Thymus (tissue), 11 donors: ENCODE data around the gene SSU72. TPM values are rescaled to one million over a fixed set of nuclear protein-coding genes. Genes with fewer than 3 reads are reported as not detected.

Experiments
- DNase-seq, 9 donors: peaks; one replicate each; pipeline ENCODE4 v3.0.0-alpha.2; 2013; ENCODE audit warnings: low spot score in 9 of 9, low read depth in 6 of 9, missing footprints in 1 of 9
- H3K27ac ChIP-seq, 2 donors: one replicate each; pipeline ENCODE4 v1.5.1; 2013; ENCODE audit warnings: control low read depth in 1 of 2, low read depth in 1 of 2, low read length in 1 of 2, mild to moderate bottlenecking in 1 of 2, moderate library complexity in 1 of 2
- H3K27me3 ChIP-seq, 2 donors: one replicate each; pipeline ENCODE4 v1.5.1; 2013; ENCODE audit warnings: low read length in 1 of 2; ENCODE audit not compliant: control insufficient read depth in 2 of 2, insufficient read depth in 1 of 2
- H3K36me3 ChIP-seq, 2 donors: one replicate each; pipeline ENCODE4 v1.5.1; 2013; ENCODE audit warnings: low read length in 1 of 2, mild to moderate bottlenecking in 1 of 2, moderate library complexity in 1 of 2; ENCODE audit not compliant: control insufficient read depth in 2 of 2, insufficient read depth in 2 of 2
- H3K4me1 ChIP-seq, 2 donors: one replicate each; pipeline ENCODE4 v1.5.1; 2013; ENCODE audit warnings: low read length in 2 of 2; ENCODE audit not compliant: control insufficient read depth in 2 of 2, insufficient read depth in 2 of 2
- H3K4me3 ChIP-seq, 2 donors: one replicate each; pipeline ENCODE4 v1.5.1; 2013; ENCODE audit warnings: low read length in 2 of 2, control low read depth in 1 of 2, mild to moderate bottlenecking in 1 of 2
- H3K9me3 ChIP-seq, 2 donors: one replicate each; pipeline ENCODE4 v1.5.1; 2013; ENCODE audit warnings: low read length in 1 of 2, mild to moderate bottlenecking in 1 of 2; ENCODE audit not compliant: control insufficient read depth in 2 of 2, insufficient read depth in 1 of 2
- WGBS: extraction: QIAGEN DNeasy Blood & Tissue Kit; methylation state at CpG from one replicate; pipeline ENCODE4 v1.1.7; 2013; 5-methylcytosine and 5-hydroxymethylcytosine counted together
- polyA plus RNA-seq: library from polyadenylated mRNA; stranded (reverse); fragments of 200-250 nt; gene quantifications from one replicate; pipeline ENCODE4 v1.2.3, GENCODE V29; 2013
- total RNA-seq: library from RNA; stranded (reverse); fragments of 120-200 nt; gene quantifications from one replicate; pipeline ENCODE4 v1.2.4, GENCODE V29; 2013
- donor health status: healthy.

SSU72 gene
- total and polyA plus RNA-seq, 2 donors: 47.8 to 109 TPM

- no peak for DNase-seq
- Histone ChIP-seq H3K4me3 (no peak overlapping the region), H3K27me3 (no peaks in the 10 kb centered on the region), H3K4me1 (peaks cover 9% of the 10 kb centered on the region in 2 donors), H3K9me3 (no peaks in the 10 kb centered on the region), H3K27ac (no peak overlapping the region), H3K36me3 (peaks cover 4 to 6% of the 10 kb centered on the region in 2 donors)
- 93% methylated on average over 16 of the region's 16 CpGs for WGBS
Measured at GRCh38 chr1:1620433-1621139, 45.9 kb upstream of the SSU72 start.

DNA sequence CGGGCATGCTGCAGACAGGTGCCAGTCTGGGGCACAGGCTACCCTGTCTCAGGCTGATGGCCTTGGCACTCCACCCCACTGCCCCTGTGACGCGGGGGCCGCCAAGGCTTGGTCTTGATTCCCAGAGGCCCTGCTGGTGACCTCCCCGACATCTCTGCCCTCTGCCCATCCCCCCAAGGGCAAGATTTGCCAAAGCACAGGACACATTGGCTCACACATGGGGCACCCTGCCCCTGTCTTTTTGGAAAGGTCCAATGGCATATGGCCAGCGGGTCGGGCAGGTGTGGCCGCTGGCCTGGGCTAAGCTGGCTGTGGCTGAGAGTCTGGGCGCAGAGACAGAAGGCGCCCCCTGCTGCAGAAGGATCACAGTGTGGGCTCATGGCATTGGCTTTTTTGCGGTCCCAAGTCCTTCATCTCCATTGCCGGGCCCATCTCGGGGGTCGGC is 45.3 kb upstream of the SSU72 start:
- no peak overlapping the region for H3K27ac ChIP-seq
- DNase-seq: no peak
- 98% methylated on average over 14 of the region's 14 CpGs for WGBS

DNA sequence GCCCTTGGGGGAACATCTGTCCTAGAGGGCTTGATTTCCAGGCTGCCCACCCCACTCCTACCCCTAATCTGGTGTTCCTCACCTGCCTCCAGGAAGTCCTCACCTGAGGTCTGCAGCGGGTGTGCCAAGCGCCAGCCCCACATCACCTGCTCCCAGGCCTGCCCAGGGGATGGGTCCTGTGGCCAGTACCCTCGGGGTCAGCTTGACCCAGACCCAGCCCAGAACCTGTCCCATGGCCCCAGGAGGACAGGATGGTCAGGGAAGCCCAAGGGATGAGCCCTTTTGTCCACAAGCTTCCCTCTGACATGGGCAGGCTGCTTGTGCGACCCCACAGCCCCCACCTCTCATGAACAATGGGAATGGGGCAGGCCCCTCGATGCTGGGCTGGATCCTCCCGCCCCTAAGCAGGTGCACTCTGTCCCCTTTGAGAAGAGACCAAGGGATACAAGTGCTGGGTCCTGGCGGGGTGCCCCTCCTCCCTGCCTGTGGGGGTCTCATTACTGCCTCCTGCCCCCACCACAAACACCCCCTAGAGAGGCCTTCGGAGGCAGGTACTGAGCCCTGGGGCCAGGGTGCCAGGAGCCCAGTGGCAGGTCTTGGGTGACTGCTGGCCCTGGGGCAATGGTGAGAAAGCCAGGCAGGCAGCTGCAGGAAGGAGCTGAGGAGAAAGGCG is 43.9 kb upstream of the SSU72 start:
- Histone ChIP-seq H3K4me1 (peaks cover 15 to 24% of the 10 kb centered on the region in 2 donors), H3K36me3 (peaks cover 4 to 6% of the 10 kb centered on the region in 2 donors), H3K27ac (no peak overlapping the region), H3K27me3 (no peaks in the 10 kb centered on the region), H3K9me3 (no peaks in the 10 kb centered on the region), H3K4me3 (no peak overlapping the region)
- no peak for DNase-seq
- 98% methylated on average over 9 of the region's 9 CpGs for WGBS

More for the DNA sequence above, 45.3 kb upstream of the SSU72 start:
- H3K4me1 ChIP-seq: peaks cover 9 to 10% of the 10 kb centered on the region in 2 donors
- H3K27me3 ChIP-seq: no peaks in the 10 kb centered on the region
- H3K36me3 ChIP-seq: peaks cover 4 to 6% of the 10 kb centered on the region in 2 donors
- no peak overlapping the region for H3K4me3 ChIP-seq
- no peaks in the 10 kb centered on the region for H3K9me3 ChIP-seq

DNA sequence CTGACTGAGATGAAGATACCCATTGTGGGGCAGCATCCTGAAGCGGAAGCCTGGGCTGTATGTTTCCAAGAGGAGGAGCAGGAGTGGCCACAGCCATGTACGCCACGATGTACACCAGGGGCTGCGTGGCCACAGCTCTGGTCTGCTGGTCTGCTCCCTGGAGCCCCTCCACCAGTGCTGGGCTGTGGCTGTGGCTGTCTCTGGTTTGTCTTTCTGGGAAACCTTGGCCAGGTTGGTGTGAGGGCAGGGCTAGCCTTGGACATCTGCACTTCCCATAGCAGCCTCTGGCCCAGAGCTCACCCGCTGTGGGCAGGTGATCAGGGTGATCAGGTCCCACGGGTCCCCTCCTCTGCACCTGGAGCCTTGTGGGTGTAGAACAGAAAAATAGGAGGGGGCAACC is 43.3 kb upstream of the SSU72 start:
- H3K27me3 ChIP-seq: no peaks in the 10 kb centered on the region

DNA sequence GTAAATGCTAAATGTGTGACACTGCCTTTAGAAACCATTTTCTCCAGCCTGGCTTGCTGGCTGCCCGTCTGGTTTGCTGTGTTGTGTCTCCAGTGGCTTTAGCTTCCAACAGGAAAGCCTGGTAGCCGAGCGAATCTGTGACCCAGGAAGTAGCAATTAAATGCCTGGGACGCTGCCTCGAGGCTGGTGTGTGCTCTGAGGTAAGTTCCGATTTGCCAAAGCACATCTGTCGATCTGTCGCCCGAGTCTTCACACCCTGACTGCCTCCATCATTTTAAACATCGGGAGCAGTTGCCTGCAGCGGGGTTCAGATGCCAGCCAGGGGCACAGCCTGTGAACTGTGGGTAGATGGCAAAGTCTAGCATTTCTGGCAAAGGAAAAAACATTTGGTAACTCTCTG is 42.9 kb upstream of the SSU72 start:
- Histone ChIP-seq H3K4me1 (peaks cover 15 to 26% of the 10 kb centered on the region in 2 donors), H3K27ac (no peak overlapping the region), H3K27me3 (no peaks in the 10 kb centered on the region), H3K4me3 (no peak overlapping the region), H3K9me3 (no peaks in the 10 kb centered on the region), H3K36me3 (peaks cover 4 to 6% of the 10 kb centered on the region in 2 donors)
- no peak for DNase-seq
- 98% methylated on average over 11 of the region's 11 CpGs for WGBS

More for the DNA sequence above, 43.3 kb upstream of the SSU72 start:
- peaks cover 4 to 6% of the 10 kb centered on the region in 2 donors for H3K36me3 ChIP-seq
- H3K27ac ChIP-seq: no peak overlapping the region
- no peaks in the 10 kb centered on the region for H3K9me3 ChIP-seq
- peaks cover 15 to 26% of the 10 kb centered on the region in 2 donors for H3K4me1 ChIP-seq
- H3K4me3 ChIP-seq: no peak overlapping the region
- WGBS: 99% methylated on average over 6 of the region's 6 CpGs
- no peak for DNase-seq

DNA sequence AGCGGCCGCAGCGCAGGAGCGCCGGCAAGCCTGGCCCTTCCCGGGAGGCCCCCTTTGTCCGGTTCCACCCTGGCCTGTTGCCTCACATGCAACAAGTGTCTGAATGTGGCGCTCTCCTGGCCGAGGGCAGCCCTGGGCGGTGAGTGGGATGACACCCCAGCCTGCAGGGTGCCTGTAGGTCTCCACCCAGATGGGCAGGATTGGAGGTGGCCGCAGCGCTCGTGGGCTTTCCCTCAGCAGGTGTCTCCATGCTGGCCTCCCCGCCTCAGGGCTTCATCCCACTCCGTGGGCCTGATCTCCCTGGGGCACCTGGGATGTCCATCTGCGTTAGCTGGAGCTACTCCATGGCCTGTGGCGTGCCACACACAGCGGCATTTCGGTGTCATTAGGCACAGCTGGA is 42.2 kb upstream of the SSU72 start:
- no peaks in the 10 kb centered on the region for H3K9me3 ChIP-seq
- H3K4me3 ChIP-seq: peak overlapping the region; percentile 42 to 97
- DNase-seq: no peak
- H3K36me3 ChIP-seq: peaks cover 4 to 6% of the 10 kb centered on the region in 2 donors
- 91% methylated on average over 19 of the region's 19 CpGs for WGBS
- H3K27me3 ChIP-seq: no peaks in the 10 kb centered on the region
- peaks cover 15 to 26% of the 10 kb centered on the region in 2 donors for H3K4me1 ChIP-seq
- no peak overlapping the region for H3K27ac ChIP-seq

- DNase-seq: peak in 1 of 9 donors; percentile 42
- no peaks in the 10 kb centered on the region for H3K27me3 ChIP-seq
- H3K27ac ChIP-seq: peak overlapping the region in 1 of 2 donors; percentile 100
- no peaks in the 10 kb centered on the region for H3K9me3 ChIP-seq
- peaks cover 15 to 26% of the 10 kb centered on the region in 2 donors for H3K4me1 ChIP-seq
- WGBS: 13% methylated on average over 80 of the region's 80 CpGs
- peaks cover 4 to 6% of the 10 kb centered on the region in 2 donors for H3K36me3 ChIP-seq
- peak overlapping the region; percentile 47 to 97 for H3K4me3 ChIP-seq
Measured at GRCh38 chr1:1616045-1616790, 41.6 kb upstream of the SSU72 start.

- WGBS: under 1% methylated on average over 107 of the region's 107 CpGs
- peak within 1 kb of the TSS; percentile 100 for H3K27ac ChIP-seq
- H3K36me3 ChIP-seq: peaks cover 4 to 6% of the 10 kb centered on the region in 2 donors
- peaks cover 15 to 28% of the 10 kb centered on the region in 2 donors for H3K4me1 ChIP-seq
- H3K9me3 ChIP-seq: no peaks in the 10 kb centered on the region
- H3K27me3 ChIP-seq: no peaks in the 10 kb centered on the region
- peak within 1 kb of the TSS; percentile 94 to 97 for H3K4me3 ChIP-seq
- DNase-seq: peak; percentile 87 to 99 (median 97)
Measured at GRCh38 chr1:1615256-1616044, 40.8 kb upstream of the SSU72 start, which contains the start of gene MIB2. Gene MIB2 (plus strand): TSS chr1:1615500. CDS start chr1:1623453, 7,953 bp downstream.
